ENCODE results near the gene EPHA5. TPM values are rescaled to one million over a fixed set of nuclear protein-coding genes. Genes with fewer than 3 reads are reported as not detected.
"Not testable (repeated sequence)": the region's sequence is repeated elsewhere in the genome, so short reads cannot be mapped to it uniquely, and the experiment has no call there.

The EPHA5 gene
- total RNA-seq, 2 experiments from 2014 or later = not detected

DNA sequence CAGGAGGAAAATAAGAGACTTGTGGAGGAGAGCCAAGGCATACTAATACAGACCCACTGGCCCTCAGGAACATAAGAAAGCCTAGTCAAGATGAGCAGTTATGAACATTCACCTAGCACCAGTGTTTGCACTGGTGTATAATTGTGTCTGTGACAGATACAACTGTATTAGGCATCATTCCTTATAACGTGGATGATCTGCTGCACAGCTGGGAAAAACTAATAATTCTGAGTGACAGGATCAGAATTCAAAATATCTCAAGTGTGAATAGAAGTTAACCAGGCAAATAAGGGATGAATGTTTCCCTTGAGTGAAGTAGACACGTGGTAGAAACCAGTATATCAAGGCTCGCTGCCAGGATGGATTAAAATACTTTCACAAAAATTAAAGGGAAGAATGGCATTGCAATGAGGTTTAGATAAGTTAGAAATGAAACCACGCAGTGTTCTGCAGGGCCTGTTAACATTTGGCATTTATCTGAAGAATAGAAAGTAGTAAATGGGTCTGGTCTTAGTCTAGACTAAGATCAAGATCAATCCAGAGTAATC, 325.9 kb downstream of the EPHA5 start:
- no peaks in the 10 kb centered on the region for H3K4me1 Mint-ChIP-seq
- ATAC-seq = no peak
- CTCF ChIA-PET = no interaction called here
- H3K9me3 Mint-ChIP-seq (ENCODE audit: low read depth) = peaks cover 10% of the 10 kb centered on the region
- H3K4me3 Mint-ChIP-seq = no peak overlapping the region
- no peak overlapping the region for H3K27ac Mint-ChIP-seq
- H3K27me3 Mint-ChIP-seq = no peaks in the 10 kb centered on the region
- DNase-seq = no peak
- no peaks in the 10 kb centered on the region for H3K36me3 Mint-ChIP-seq

DNA sequence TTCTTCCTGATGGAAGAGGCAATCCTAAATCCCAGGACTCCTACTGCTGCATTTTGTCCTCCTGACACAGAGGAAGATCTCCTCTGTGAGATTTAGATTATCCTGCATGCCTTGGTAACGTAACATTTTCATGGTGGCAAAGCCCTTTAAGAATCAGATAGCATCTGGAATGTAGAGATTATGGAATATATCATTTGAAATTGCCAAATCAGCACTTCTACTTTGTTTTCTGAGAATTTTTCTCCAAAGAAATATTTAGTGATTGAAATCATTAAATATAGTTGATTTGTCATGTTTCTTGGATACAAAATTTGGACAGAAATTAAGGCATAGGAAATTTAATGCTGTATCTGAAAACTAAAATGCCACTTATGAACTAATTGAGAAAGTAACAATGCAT, 326.9 kb downstream of the EPHA5 start:
- Mint-ChIP-seq H3K27me3 (no peaks in the 10 kb centered on the region), H3K36me3 (no peaks in the 10 kb centered on the region), H3K4me3 (no peak overlapping the region), H3K4me1 (no peaks in the 10 kb centered on the region), H3K27ac (no peak overlapping the region), H3K9me3 (ENCODE audit: low read depth) (peaks cover 10% of the 10 kb centered on the region)
- DNase-seq (no peak), ATAC-seq (no peak)
- CTCF ChIA-PET = no interaction called here

- CTCF ChIA-PET = no interaction called here
Observed at GRCh38 chr4:65341557-65341956, 328.7 kb downstream of the EPHA5 start.

GRCh38 chr4:65340382-65341109, 329.7 kb downstream of the EPHA5 start:
- ATAC-seq = no peak
- Mint-ChIP-seq H3K27ac (no peak overlapping the region), H3K36me3 (no peaks in the 10 kb centered on the region), H3K27me3 (no peaks in the 10 kb centered on the region), H3K4me1 (no peaks in the 10 kb centered on the region), H3K9me3 (ENCODE audit: low read depth) (peaks cover 10% of the 10 kb centered on the region), H3K4me3 (no peak overlapping the region)
- CTCF ChIA-PET = no interaction called here
- no peak for DNase-seq

More at GRCh38 chr4:65341557-65341956, 328.7 kb downstream of the EPHA5 start:
- H3K9me3 Mint-ChIP-seq (ENCODE audit: low read depth) = peaks cover 10% of the 10 kb centered on the region
- H3K27ac Mint-ChIP-seq = no peak overlapping the region
- no peaks in the 10 kb centered on the region for H3K27me3 Mint-ChIP-seq
- ATAC-seq (no peak), DNase-seq (no peak)
- no peaks in the 10 kb centered on the region for H3K36me3 Mint-ChIP-seq
- no peaks in the 10 kb centered on the region for H3K4me1 Mint-ChIP-seq
- H3K4me3 Mint-ChIP-seq = no peak overlapping the region

GRCh38 chr4:65337371-65337770, 332.9 kb downstream of the EPHA5 start:
- H3K36me3 Mint-ChIP-seq = no peaks in the 10 kb centered on the region
- no peak overlapping the region for H3K4me3 Mint-ChIP-seq
- H3K27me3 Mint-ChIP-seq = no peaks in the 10 kb centered on the region
- H3K9me3 Mint-ChIP-seq (ENCODE audit: low read depth) = peaks cover 8% of the 10 kb centered on the region
- DNase-seq = no peak
- H3K27ac Mint-ChIP-seq = no peak overlapping the region
- CTCF ChIA-PET = no interaction called here
- ATAC-seq = no peak
- H3K4me1 Mint-ChIP-seq = no peaks in the 10 kb centered on the region

GRCh38 chr4:65336465-65336864, 333.8 kb downstream of the EPHA5 start:
- CTCF ChIA-PET = no interaction called here
- H3K4me3 Mint-ChIP-seq = no peak overlapping the region
- no peak for DNase-seq
- peaks cover 7% of the 10 kb centered on the region for H3K9me3 Mint-ChIP-seq (ENCODE audit: low read depth)
- H3K36me3 Mint-ChIP-seq = no peaks in the 10 kb centered on the region
- no peaks in the 10 kb centered on the region for H3K4me1 Mint-ChIP-seq
- H3K27ac Mint-ChIP-seq = no peak overlapping the region
- ATAC-seq = no peak
- H3K27me3 Mint-ChIP-seq = no peaks in the 10 kb centered on the region

DNA sequence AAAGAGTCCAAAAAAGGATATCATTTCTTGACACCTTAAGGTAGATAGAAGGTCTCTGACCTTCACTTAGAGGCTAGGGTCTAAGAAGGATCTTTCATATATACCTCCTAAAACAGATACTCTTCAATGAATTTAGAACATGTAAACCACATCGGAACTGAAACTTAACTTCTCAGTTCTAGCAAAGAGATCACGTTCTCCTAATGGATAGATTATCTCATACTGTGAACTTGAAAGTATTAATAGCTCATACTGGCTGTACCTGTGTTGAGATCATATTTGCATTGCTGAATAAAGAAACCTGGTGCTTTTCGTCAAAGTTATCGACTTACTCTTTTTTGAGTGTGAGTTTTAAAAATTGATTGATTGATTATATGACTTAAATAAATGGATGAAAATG, 353.8 kb downstream of the EPHA5 start:
- Mint-ChIP-seq H3K4me1 (no peaks in the 10 kb centered on the region), H3K27me3 (no peaks in the 10 kb centered on the region), H3K9me3 (ENCODE audit: low read depth) (peaks cover 2% of the 10 kb centered on the region), H3K27ac (no peak overlapping the region), H3K36me3 (no peaks in the 10 kb centered on the region), H3K4me3 (no peak overlapping the region)
- DNase-seq = no peak
- CTCF ChIA-PET = no interaction called here
- no peak for ATAC-seq

DNA sequence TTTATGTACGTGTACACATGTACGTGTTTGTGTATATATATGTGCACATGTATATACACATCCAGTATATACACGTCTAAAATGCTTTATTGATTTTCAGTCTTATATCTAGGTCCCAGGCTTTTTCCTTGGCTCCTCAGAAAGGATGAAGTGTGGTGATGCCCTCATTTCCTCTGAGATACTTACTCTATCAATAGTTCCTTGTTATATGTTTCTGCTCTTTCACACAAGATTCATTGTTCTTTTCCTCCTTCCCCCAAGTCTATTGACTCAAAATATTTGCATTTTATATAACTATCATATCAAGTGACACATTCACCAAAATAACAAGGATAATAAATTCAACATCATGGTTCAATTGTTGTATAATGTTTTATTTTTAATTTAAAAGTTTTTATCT, 359.2 kb downstream of the EPHA5 start:
- CTCF ChIA-PET = no interaction called here
- H3K27ac Mint-ChIP-seq = no peak overlapping the region
- no peaks in the 10 kb centered on the region for H3K4me1 Mint-ChIP-seq
- no peak for ATAC-seq
- H3K27me3 Mint-ChIP-seq = no peaks in the 10 kb centered on the region
- no peaks in the 10 kb centered on the region for H3K36me3 Mint-ChIP-seq
- peaks cover 7% of the 10 kb centered on the region for H3K9me3 Mint-ChIP-seq (ENCODE audit: low read depth)
- no peak overlapping the region for H3K4me3 Mint-ChIP-seq
- DNase-seq = no peak

DNA sequence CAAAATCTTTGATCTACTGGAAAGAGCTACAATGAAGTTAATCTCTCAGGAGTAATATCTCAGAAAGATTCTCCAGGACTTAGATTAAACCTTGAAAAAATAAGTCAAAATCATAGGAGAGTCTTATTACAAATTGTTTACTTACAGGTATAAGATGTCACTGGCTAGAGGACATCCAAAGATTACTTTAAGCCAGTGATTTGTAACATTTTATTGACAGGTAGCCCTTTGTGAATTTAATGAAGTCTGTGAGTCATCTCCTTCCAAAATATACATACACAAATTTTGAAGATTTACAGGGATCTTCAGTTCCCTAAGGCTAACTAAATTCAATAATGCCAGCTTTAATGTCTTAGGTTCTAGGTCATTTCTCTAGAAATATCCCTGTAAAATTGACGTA, 359.7 kb downstream of the EPHA5 start:
- H3K36me3 Mint-ChIP-seq = no peaks in the 10 kb centered on the region
- no peak for ATAC-seq
- H3K4me1 Mint-ChIP-seq = no peaks in the 10 kb centered on the region
- peaks cover 8% of the 10 kb centered on the region for H3K9me3 Mint-ChIP-seq (ENCODE audit: low read depth)
- CTCF ChIA-PET = no interaction called here
- H3K4me3 Mint-ChIP-seq = no peak overlapping the region
- DNase-seq = no peak
- H3K27ac Mint-ChIP-seq = no peak overlapping the region
- H3K27me3 Mint-ChIP-seq = no peaks in the 10 kb centered on the region

- CTCF ChIA-PET, ATAC-seq, H3K4me1 Mint-ChIP-seq, H3K27ac Mint-ChIP-seq, H3K36me3 Mint-ChIP-seq, H3K27me3 Mint-ChIP-seq, DNase-seq, H3K4me3 Mint-ChIP-seq: not testable (repeated sequence)
- peaks cover 10% of the 10 kb centered on the region for H3K9me3 Mint-ChIP-seq (ENCODE audit: low read depth)
Observed at GRCh38 chr4:65308626-65309025, 361.7 kb downstream of the EPHA5 start.

DNA sequence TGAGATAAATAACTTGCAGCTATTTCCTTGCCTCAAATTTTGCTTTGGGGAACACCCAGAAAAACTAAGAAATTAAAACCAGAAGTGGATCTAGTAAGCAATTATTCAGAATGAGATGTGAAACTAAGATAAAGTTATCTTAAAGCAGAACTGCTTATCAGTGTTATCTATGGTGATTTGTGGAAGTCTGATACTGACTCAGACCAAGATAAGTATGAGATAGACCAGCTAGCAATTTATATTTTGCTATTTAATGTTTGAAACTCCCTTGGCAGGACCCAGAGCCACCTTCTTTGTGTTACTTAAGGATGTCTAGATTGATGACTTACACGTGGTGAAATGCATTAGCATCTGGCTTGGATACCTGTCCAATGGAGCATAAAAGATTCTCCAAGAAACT, 368.1 kb downstream of the EPHA5 start:
- no peaks in the 10 kb centered on the region for H3K27me3 Mint-ChIP-seq

DNA sequence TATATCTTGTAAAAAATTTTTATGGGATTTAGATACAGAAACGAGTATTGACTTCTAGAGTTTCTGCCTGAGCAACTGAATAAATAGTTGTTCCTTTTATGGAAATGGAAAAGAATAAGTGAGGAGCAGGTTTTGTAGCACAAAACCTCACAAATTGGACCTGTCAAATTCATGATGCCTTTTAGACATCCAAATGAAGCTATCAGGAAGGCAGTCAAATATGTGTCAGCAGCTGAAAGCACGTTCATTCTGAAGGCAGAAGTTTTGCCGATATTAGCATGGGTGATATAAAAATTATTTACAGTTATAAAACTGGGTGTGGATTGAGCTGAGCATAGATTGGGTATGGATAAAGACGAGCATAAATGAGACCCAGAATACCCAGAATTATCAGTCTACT, 374.0 kb downstream of the EPHA5 start:
- Mint-ChIP-seq H3K9me3 (ENCODE audit: low read depth) (peaks cover 4% of the 10 kb centered on the region), H3K4me1 (no peaks in the 10 kb centered on the region), H3K4me3 (no peak overlapping the region), H3K36me3 (no peaks in the 10 kb centered on the region), H3K27ac (no peak overlapping the region), H3K27me3 (no peaks in the 10 kb centered on the region)
- no peak for DNase-seq
- CTCF ChIA-PET = no interaction called here
- no peak for ATAC-seq

More for the DNA sequence above, 368.1 kb downstream of the EPHA5 start:
- CTCF ChIA-PET = no interaction called here
- ATAC-seq (no peak), DNase-seq (no peak)
- H3K4me1 Mint-ChIP-seq = no peaks in the 10 kb centered on the region
- no peak overlapping the region for H3K4me3 Mint-ChIP-seq
- no peak overlapping the region for H3K27ac Mint-ChIP-seq
- peaks cover 9% of the 10 kb centered on the region for H3K9me3 Mint-ChIP-seq (ENCODE audit: low read depth)
- H3K36me3 Mint-ChIP-seq = no peaks in the 10 kb centered on the region

DNA sequence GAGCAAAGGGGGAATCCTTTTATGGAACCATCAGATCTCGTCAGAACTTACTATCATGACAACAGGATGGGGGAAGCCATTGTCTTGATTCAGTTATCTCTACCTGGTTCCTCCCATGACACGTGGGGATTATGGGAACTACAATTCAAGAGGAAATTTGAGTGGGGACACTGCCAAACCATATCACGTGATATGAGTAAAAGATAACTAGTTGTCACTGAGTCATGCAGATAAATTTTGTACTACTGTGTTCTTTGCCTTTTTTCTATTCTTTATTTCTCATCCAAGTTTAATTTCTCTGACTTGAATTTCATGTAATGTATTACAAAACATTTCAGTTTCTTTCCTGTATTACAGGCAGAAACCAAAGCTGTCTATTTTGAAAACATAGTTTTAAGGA, 383.2 kb downstream of the EPHA5 start:
- no peaks in the 10 kb centered on the region for H3K36me3 Mint-ChIP-seq
- H3K27ac Mint-ChIP-seq = no peak overlapping the region
- H3K4me1 Mint-ChIP-seq = no peaks in the 10 kb centered on the region
- H3K9me3 Mint-ChIP-seq (ENCODE audit: low read depth) = peaks cover 11% of the 10 kb centered on the region
- ATAC-seq (no peak), DNase-seq (no peak)
- CTCF ChIA-PET = no interaction called here
- no peaks in the 10 kb centered on the region for H3K27me3 Mint-ChIP-seq
- no peak overlapping the region for H3K4me3 Mint-ChIP-seq

Data from activated CD8-positive, alpha-beta memory T cell treated with anti-CD3 and anti-CD28 coated beads, Interleukin-2, amount 10 ng/mL, durations not matched to agents 7 days and 5 days (primary cell).